NOMO-1 treated with DMSO at 0.1 percent for 48 hours (cell line): ENCODE results near the gene EFNA5.

ENCODE experiments used
- DNase-seq: peaks from one replicate; lab custom pipeline; 2025; ENCODE audit not compliant: unreplicated experiment; lab: John Stamatoyannopoulos, UW

EFNA5 gene

GRCh38 chr5:107523029-107523680, 147.6 kb downstream of the EFNA5 start:
- no peak for DNase-seq

- no peak for DNase-seq
Observed at GRCh38 chr5:107522456-107522855, 148.3 kb downstream of the EFNA5 start.

DNA sequence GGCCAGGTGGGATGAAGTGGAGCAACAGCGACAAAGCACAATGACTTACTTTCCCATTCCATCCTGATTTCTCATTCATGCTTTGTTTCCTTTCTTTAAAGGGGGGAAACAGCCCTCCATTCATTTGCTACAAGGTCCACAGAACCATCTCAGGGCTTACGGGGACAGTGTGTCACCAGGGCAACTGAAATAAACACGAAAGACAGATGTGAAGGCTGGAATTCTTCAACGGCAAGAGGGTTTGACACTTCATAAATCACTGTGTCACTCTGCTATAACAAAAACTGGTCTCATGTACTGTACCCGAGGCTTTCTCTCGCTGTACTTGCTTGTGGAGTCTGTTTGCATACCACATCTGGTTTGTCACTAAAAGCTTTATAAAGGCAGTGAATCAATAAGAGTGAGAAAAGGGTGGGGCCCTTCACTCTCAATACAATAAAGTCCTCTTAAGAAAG, 150.8 kb downstream of the EFNA5 start:
- no peak for DNase-seq

DNA sequence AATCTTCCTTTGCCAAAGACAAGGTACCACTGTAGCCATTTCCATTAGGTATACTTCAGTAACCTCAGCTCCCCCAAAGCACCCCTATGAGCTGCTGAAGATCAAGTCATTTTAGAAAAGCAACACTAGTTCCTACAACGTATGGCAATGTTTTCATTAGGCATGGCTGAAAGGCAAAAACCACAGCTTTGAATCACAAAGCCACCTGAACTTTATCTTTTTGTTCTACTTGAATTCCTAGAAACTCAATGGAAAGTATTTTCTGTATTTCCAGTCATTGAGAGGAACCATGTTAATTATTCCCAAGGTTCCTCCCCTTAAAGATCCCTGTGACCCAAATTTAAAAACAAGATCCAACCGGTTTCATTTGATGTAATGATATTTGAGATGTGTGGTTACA, 152.1 kb downstream of the EFNA5 start:
- no peak for DNase-seq

- DNase-seq = no peak
Observed at GRCh38 chr5:107518190-107518589, 152.5 kb downstream of the EFNA5 start.

DNA sequence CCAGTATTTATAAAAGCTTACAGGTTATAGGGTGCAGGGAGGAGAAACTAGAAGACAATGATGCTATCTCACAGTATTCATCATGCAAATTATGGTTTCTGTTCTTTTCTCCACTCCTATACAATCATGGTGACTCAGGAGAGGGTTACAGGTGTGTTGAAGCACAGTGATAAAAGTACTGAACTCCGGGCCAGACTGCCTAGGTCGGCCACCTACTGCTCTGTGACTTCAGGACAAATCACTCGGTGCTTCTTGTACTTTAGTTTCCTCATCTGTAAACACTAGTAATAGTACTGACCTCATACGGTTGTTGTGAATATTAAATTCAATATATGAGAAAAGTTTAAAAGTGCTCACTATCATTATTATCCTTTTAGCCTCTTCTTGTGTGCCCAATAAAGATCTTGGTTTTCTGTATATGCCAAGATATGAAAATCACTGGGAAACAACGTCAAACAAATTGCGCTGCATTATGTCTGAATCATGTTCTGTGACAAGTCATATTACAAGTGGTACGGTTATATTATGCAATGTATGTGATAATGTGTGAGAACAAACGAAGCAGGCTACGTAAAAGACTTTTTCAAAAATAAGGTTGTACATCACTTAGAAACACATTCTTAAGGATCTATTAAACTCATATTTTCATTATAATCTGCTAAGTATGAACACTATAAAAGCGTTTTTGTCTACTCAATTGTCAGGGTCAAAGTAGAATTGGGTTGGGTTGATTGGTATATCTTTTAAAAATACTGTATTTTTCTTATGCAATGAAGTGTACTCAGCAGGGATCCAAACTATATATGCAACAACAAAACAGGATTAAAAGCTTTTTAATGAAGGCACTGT, 153.3 kb downstream of the EFNA5 start:
- DNase-seq = no peak

- DNase-seq = no peak
Observed at GRCh38 chr5:107516452-107517184, 154.1 kb downstream of the EFNA5 start.

- DNase-seq = no peak
Observed at GRCh38 chr5:107515521-107516080, 155.1 kb downstream of the EFNA5 start.

DNA sequence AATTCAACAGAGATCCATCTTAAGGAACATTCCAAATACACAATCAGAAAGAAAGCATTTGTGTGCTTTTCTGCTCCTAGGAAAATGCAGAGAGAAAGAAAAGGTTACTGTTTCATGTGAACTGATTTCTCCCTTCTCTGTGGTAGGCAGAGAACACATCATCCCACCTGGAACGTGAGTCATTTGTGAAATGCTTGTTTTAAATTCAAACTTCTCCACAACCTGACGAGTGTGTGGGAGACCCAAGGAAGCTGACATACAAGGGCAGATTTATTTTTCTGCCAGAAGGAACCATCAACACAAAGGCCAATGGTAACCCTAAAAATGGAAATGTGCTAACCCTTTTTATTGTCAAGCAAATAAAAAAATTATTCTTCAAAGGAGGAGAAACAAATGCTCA, 156.4 kb downstream of the EFNA5 start:
- DNase-seq = no peak

GRCh38 chr5:107513337-107514085, 157.2 kb downstream of the EFNA5 start:
- DNase-seq = no peak

DNA sequence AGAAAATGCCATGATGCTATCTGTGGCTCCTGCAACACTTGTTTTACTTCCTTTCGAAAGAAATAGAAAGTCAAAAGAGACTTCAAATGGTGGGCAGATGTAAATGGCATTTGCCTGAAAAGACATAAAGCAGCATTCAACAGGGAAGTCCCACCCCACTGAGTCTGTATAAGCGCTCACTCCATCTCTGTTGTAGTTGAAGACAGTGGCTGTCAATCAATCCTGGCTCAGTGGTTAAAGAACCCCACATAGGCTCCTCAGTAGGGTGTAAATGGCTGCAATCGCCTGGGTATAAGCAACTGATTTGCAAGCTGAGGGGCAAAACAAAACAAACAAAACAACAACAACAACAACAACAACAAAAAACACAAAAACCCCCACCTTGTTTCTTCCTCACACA, 158.7 kb downstream of the EFNA5 start:
- DNase-seq = no peak

DNA sequence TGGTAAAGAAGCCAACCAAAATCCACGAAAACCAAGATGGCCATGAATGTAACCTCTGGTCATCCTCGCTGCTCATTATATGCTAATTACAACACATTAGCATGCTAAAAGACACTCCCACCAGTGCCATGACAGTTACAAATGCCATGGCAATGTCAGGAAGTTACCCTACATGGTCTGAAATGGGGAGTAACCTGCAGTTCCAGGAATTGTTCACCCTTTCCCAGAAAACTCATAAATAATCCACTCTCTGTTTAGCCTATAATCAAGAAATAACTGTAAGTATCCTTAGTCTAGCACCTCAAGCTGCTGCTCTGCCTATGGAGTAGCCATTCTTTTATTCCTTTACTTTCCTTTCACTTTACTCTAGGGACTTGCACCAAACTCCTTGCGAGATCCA, 160.6 kb downstream of the EFNA5 start:
- no peak for DNase-seq

DNA sequence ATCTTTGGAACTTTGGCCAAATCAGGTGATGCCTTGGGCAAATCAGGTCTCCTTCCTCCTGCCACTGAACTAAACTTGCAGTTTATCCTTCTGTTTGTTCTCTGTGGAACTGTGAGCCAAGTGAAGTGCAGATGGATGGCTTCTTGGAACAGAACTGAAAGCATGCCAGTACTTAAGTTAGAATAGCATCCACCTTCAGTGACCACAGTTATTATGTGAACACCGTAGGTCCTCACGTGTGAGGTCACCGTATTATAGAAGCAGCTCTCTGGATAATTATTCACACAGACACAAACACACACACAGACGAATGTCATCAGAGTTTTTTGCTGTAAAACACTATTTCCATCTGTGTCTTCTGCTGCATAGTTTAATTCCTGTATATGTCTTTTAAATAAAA, 162.6 kb downstream of the EFNA5 start:
- no peak for DNase-seq

GRCh38 chr5:107505763-107506534, 164.8 kb downstream of the EFNA5 start:
- no peak for DNase-seq

GRCh38 chr5:107504424-107504823, 166.3 kb downstream of the EFNA5 start:
- no peak for DNase-seq

- DNase-seq = no peak
Observed at GRCh38 chr5:107502676-107503060, 168.1 kb downstream of the EFNA5 start.

DNA sequence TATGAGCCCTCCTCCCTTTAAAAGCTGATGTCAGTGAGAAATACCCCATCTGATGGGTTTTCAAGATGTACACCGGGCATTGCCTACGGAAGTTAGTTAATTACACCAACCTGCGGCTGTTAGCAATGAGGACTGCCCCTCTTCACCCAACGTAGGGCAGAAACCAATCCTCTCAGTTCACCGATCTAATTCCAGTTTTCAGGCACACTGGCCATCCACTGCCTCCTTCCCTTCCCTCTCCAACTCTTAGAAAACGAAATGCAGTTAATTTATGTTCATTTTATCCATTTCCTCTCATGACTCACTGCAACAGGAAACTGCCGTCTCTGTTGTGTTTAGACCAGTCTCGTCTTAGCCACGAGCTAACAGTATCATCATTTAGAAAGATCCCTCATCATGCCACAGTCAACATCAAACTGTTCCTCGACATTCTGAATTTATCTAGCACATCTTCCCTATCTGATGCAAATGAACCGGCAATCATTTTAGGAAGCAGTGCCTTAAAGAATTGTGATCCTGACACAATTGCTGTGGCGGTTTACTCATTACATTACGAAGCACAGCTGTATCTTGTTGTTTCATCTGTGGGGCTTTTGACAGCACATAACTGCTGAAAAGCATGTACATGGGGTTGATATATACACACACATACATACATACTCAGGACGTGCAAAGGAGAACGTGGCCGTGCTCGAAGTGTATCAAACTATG, 168.6 kb downstream of the EFNA5 start:
- DNase-seq = peak; percentile 8

DNA sequence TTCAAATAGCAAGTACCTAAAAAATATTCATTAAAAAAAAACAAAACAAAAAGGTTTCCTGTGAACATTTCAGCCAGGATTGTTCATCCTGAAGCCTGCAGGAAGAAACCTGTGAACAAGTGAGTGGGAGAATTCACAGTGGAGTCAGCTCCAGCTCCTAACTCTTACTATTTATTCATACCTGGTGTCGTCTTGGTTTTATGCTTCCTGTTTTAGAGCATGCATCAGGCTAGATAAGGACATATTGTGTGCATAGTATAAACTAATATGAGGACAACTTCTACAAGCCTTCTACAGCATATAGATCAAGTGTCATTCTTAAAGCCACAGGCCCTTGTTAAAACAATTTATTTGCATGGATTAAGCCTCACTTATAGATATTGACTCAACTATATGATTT, 169.9 kb downstream of the EFNA5 start:
- no peak for DNase-seq

GRCh38 chr5:107500347-107500746, 170.4 kb downstream of the EFNA5 start:
- no peak for DNase-seq
